HG03060 (cell line): ENCODE data around the gene LMAN2.
"Not testable (repeated sequence)": the region's sequence is repeated elsewhere in the genome, so short reads cannot be mapped to it uniquely, and the experiment has no call there.

ENCODE experiments used
- ATAC-seq: cut with Tn5 transposase; IDR thresholded peaks from one replicate; pipeline ENCODE4 v1.9.1; 2021; ENCODE audit warnings: low read depth, moderate number of reproducible peaks; ENCODE audit not compliant: unreplicated experiment

LMAN2 gene

DNA sequence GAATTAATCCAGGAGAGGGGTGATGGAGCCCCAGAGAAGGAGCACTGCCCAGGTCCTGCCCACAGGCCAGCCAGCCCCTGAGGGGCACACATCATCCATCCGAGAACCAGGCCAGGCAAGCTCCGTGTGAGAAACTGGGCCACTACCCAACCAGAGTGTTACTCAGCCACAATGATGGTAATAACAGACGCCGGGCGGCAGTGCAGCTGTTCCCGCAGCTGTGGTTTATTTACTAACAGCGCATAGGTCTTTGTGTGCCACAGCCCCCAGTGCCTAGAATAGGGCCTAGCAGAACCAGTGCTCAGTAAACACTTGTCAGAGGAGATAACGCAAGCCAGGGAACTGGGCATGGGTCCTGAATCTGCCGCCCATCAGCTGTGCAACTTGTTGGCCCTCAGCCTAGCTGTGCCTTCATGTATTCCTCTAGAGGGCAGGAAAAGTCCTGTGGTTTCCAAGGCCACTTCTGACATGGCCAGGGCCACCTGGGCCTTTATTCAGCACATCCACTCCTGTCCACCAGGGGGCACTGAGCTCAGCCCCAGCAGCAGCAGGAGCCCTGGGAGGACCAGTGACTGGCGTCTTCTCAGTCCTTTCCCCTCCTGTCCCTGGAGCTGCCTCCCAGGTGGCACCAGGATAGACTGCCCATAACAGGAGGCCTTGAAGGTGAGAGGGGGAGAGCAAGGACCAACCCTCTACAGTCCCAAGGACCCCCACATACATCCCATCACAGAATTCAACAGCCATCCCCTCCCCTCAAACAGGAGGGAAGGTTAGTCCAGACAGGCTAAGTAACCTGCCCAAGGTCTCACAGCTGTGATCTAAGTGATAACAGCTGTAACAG, 41.9 kb downstream of the LMAN2 start:
- ATAC-seq = no peak

DNA sequence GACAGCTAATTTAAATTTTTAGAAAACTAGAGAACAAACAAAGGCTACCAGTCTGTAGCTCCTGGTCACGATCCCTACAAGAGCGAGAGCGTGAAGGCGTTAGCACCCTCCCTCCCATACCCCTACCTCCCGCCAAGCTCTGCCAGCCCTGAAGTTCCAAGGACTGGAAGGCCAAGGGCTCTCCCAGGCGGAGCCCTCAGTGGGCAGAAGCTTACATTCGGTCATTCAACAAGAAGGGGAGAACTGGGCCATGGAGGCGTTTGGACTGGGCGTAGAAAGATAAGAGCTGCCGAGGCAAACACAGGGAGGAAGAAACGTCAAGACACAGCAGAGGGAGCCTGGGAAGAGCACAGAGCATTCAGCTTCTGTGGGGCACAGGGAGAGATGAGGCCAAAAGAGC, 42.7 kb downstream of the LMAN2 start:
- ATAC-seq = no peak

DNA sequence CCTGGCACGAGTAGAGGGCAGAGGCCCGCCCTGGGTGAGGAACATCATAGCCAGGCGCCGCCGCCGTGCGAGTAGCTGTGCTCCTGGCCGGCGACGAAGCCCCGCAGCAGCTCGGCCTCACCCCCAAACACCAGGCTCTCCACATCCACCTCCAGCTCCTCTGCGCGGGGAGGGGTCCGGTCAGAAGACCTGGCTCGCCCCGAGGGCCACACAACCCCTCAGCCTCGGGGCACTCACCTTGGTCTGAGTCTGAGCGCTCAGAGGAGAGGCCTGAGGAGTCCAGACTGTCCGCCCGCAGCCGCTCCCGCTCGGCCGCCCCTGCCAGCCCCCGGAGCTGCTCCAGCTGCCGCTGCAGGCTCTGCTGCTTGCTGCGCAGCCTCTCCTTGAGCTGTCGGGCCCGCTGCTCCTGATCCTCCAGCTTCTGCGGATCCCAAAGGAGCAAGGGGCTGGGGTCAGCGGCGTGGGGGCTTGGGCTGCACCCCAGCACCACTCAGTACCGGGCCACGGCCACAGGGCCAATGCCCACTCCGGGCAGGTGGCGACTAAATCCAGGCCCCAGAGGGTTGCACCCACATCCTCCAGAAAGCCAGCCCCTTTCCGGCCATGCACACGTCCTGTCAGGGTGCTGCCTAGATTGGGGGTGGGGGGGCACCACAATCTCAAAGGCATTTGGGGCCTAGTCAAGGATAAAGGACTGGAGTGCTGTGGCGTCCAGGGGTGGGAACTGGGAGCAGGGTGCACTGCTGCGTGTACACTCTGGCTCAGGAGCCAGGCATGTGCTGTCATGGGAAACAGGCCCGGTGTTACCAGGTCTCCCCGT, 43.7 kb downstream of the LMAN2 start:
- ATAC-seq = no peak

DNA sequence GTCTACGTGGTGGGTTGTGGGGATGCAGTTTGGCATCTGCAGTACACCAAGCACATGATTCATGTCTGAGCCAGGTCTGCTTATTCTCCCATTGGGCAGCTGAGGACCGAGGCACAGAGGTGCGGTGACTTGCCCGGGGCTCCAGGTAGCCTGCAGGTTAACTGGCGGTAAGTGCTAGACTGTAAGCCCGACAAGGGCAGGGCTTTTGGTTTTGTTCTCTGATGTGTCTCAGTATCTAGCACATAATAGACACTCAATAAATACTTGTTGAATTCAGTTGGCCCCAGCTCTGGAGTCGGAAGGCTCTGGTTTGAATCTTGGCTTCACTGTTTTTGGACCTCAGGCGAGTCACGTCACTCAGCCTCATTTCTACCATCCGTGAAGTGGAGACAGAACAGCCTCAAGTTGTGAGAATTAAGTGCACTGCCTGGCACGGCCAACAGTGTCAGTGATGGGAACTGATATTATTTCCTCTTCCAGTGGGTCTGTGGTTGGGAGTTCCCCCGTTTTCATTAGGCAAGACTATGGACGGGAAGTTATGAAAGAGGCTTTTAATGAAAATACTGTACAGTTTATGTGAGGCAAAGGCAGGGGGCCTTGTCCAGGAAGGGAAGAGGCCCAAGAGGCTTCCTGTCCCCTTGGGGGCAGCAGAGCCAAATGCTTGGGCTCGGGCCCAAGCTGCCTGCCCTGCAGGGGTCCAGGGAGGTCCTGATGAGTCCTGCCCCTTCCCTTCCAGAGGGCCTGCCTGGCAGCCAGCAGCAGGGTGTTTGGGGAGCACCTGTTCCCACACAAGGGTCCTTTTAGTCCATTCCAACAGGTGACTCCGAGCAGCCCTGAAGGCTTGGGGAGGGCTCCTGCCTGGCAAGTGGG, 44.6 kb downstream of the LMAN2 start:
- ATAC-seq = no peak

DNA sequence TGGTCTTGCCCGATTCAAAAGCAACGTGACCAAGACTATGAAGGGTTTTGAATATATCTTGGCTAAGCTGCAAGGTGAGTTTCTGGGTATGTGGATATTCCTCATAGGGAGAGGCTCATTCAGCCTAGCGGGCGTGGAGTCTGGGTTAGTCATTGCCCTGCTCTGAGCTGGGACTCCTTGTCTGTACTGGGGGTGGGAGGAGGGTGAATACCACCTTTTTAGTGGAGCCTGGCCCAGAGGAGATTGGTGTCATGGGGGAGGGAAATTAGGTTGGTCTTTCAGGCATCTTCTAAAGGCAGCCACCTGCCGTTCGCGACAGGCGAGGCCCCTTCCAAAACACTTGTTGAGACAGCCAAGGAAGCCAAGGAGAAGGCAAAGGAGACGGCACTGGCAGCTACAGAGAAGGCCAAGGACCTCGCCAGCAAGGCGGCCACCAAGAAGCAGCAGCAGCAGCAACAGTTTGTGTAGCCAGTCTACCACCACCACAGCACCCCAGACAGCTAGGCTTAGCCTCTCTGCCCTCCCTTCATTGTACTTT, 45.3 kb downstream of the LMAN2 start:
- not testable (repeated sequence) for ATAC-seq

DNA sequence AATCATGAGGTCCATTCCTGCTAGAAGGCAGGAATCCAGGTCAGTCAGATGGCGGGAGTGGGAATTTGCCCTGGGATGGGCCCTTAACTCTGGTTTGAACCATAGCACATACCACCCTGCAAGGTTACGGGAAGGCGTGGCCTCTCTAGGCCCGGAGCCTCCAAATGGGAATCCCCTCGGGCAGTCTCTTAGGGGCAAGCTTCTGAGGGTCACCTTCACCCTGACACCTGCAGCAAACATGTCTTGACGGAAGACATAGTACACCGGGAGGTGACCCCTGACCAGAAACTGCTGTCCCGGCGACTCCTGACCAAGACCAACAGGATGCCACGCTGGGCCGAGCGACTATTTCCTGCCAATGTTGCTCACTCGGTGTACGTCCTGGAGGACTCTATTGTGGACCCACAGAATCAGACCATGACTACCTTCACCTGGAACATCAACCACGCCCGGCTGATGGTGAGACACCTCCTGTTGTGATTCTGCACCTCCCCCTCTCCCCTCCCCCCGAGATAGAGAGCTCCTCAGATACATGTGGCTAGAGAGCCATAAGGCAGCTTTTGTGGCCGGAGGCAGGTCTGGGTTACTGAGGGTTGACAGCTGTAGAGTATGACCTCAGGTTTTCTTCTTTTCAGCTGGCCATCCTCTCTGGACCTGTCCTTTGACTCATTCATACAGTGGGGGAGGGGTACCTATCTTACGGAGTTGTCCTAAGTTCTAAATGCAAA, 46.9 kb downstream of the LMAN2 start:
- no peak for ATAC-seq

DNA sequence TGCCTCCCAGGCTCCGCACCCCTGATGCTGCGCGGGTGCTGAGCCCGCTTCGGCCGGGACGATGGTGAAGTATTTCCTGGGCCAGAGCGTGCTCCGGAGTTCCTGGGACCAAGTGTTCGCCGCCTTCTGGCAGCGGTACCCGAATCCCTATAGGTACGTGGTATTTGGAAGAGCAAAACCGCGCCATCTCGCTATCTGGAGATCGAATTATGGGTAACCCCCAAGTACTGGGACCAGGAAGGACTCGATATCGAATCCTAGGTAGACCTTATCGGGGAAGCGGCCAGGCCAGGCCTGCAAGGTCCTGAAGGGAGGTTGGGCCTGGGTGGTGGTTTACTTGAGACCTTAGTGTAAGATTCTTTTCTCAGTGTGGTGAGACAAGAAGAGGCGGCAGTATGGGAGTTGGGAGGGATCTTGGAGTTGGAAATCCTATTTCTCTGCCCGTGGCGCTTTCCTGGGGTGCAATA, 47.5 kb downstream of the LMAN2 start:
- ATAC-seq = no peak

DNA sequence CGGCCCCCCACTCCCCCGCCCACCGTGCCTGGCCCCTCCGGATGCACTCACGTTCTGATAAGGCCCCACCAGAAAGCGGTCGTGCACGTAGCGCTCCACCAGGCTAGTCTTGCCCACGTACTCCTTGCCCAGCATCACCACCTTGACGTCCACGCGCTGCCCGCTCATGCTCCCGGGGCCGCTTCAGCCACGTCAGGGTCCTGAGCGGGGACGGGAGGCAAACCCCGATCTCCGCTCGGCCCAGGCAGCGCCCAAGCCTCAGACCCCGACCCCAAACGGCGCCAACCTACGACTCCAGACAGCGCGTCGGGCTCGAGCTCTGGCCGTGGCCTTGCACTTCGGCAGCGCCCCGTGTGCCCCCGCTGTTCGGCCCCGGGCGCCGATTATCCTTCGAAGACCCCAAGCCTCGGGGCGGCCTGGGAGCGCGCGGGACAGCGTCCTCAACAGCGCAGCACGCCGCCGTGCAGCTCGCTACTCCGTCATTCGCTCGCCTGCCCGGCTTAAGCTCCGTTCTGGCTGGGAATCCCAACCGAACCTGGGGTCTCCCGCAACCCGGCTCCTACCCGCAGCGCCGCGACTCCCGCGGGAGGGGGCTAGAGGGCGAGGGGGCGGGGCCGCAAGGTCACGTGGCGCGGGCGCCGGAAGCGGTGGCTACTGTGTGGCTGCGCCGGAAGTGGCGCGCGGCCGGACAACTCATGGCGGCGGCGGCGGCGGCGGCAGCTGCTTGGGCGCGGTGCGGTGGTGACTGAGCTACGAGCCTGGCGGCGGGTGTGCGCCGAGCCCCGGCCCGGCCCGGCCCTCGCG, 48.1 kb downstream of the LMAN2 start, which contains the start of the genes PRELID1 and RAB24:
Gene PRELID1, plus strand, starts transcription at position 679 of the 804 bp plus-strand sequence. CDS start 187 bp downstream, outside the sequence.
Gene RAB24, minus strand, starts transcription at position 599 of the 804 bp plus-strand sequence. Its CDS starts 431 bp downstream, at position 168.
- no peak for ATAC-seq

DNA sequence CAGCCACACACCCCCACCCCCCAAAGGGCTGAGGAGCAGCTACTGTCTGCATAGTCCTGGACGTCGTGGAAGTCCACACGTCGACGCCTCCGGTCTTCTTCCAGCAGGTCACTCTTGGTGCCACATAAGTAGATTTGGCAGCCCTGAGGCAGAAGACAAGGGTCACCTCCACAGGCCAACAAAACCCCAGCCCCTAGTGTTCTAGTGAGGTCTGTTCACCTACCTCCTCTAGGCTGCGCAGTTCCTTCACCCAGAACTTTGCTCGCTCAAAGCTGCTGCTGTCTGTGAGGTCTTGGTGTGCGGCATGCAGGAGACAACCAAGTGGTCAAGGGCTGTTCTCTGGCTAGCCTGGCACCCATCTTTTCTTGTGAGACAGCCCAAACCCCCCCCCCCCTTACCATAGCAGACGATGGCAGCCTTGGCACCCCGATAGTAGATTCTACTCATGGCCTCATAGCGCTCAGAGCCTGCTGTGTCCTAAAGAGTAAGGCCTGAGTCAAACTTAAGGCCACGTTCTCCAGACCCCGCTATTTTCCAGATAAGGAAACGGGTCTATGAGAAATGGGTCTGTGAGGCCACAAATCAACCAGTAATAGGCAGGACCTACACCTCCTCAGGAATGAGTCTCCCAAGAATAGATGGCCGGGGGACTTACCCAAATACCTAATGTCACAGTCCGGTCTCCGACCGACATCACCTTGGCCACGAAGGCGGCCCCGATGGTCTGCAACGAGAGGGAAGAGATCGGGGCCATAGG, 48.9 kb downstream of the LMAN2 start:
- no peak for ATAC-seq

DNA sequence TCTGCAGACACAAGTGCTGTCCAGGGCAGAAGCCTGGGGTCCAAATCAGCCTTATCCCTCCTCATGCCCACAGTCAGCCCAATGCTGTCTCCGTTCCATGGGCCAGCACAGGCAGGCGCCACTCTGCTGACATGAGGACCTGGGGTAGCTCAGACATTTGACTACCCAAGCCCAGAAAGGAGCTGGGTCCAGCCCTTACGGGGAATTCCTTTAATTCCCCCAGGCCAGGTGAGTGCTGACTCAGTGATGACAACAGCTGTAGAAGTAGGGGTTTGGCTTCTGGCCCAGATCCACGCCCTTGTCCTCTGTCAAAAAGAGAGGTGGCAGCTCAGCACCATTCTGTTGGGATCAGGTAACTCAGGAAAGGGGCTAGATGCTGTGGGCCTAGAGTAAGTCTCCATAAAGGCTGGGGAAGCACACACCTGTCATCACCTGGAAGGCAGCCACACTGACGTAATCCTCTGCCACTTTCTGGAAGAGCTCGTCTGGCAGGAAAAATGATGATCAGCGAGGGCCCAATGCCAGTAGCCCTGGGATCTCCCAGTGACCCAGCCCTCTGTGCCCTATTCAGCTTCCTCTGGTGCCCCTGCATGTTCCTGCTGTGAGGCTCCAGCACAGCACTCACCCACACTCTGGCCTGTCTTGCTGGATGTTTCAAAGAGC, 49.8 kb downstream of the LMAN2 start:
- no peak for ATAC-seq

DNA sequence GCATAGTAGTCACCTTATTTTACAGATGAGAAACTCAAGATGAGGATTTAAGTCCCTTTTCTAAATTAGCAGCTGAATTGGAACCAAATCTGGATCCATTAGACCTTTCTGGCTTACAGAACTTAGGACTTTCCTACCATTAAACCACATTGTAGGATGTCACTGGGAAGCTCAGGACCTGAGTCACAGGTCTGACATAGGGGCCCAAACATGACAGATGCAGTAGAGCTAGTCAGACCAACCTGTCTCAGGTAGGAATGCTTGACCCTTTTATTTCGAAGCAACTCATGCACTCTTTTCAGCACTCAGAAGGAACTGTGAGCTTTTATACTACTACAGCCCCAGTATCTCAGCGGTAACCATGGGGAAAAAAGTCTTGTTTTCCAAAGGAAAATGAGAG, 50.5 kb downstream of the LMAN2 start:
- no peak for ATAC-seq

DNA sequence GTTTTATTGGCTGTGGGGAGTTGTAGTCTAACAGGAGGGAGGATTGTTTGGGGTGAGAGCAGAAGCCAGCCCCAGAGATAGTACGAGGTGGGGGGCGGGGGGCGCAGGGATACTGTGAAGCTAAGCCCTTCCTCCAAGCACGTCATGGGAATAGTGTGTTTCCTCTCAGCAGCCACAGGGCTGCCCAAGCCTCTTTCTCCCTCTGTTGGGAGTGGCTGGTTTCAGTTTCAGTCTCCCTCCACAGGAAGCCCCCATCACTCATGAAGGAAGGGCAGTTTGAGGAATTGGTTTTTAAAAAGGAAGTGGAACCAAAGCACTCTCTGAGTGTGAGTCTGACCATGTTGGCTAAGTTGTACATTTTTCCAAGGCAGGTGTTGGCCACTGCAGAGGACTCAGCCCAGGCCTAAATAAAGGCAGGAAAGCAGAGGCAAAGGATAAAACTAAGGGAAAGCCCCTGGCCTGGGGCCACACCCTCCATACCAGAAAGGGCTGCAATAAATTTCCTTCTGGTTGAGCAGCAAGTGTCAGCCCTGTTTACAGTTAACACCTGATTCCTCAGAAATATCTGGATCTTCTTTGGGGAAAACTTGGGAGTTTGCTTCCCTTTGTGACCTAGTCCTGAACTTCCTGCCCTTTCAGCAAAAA, 51.1 kb downstream of the LMAN2 start:
- ATAC-seq = peak; percentile 26

DNA sequence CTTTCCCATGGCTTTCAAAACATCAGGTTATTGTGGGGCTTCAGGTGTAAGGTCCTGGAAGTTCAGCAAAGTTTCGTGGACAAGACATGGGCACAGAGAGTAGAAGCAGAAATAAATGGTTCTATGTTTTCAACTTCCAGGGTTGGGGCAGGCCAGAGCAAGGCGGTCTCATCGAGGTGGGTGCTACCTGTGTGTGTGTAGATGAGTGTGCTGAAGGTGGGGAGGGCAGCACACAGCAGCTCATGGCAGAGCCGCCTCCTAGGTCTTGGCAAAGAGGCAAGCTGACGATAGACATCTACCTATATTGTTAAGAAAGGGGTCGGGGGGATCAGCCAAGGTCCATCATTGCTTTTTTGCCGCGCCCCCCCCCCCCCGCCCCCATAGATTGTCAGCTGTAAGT, 51.8 kb downstream of the LMAN2 start:
- ATAC-seq = no peak

DNA sequence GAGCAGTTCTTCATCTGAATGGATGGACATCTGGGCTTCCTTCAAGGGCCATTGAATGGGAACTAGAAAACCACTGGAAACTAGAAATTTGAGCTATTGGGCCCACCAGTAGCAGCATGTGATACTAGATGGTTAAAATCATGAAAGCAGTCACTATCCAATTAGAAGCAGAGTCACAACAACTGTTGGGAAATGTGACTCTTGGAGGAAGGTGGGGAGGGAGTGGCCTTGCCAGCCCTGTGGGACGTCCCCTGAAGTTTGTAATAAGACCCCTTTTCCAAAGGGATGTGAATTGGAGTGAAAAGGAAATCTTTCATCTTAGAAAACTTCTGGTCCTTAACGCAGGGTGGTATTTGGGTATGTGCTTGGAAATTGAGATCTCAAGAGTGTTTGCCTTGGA, 53.5 kb downstream of the LMAN2 start:
- no peak for ATAC-seq

DNA sequence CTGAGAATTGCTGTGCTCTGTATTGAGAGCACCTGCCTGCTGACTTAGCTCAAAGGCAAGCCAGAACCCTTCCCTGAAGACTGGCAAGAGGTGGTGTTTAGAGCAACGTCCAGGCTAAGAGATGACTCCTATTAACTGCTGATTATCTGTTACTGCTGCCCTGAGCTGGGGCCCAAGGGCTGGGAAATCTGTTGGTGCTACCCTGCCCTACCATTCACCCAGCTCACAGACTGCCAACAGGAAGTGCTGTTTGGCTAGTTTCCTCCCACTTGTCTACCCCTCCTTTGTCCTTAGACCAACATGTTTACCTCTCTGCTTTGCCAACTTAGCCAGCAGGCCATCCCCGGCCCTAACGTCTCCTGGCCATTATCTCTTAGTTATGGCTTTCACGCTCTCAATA, 54.9 kb downstream of the LMAN2 start:
- no peak for ATAC-seq

DNA sequence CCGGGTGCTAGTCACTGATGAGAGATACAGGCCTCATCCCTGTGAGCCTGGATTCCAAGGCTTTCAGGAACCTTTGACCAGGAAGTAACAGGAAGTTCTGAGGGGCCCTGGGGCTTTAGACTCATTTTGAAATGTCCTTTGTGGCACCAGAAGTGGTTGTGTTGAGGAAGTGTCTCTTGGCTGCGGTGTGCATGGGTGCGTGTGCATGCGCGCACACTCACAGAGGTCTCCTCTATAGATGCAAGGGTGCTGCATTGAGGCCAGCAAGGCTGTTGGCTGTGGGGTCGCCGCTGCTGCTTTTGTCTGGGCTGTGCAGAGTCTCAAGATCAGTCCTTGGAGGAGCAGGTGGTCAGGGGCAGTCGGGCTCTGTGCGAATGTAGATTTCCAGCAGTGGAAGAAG, 55.5 kb downstream of the LMAN2 start:
- no peak for ATAC-seq

DNA sequence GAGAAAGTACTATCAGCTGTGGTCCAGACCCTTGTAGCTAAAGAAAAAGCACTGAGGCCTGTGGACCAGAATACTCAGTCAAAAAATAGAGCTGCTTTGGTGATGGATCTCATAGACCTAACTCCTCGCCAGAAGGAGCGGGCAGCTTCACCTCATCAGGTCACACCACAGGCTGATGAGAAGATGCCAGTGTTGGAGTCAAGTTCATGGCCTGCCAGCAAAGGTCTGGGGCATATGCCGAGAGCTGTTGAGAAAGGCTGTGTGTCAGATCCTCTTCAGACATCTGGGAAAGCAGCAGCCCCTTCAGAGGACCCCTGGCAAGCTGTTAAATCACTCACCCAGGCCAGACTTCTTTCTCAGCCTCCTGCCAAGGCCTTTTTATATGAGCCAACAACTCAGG, 56.8 kb downstream of the LMAN2 start:
- ATAC-seq = no peak
